Erythroblast (primary cell): ENCODE measurements around the gene NHLRC4.

Source experiments
- GATA1 ChIP-seq: IDR thresholded peaks from 2 replicates; pipeline ENCODE4 v1.6.1; 2011; ENCODE audit warnings: low read depth, mild to moderate bottlenecking, control low read depth, low read length, moderate library complexity
- POLR2A ChIP-seq: IDR thresholded peaks from 2 replicates; pipeline ENCODE4 v1.6.1; 2011; ENCODE audit warnings: mild to moderate bottlenecking, low read length

DNA sequence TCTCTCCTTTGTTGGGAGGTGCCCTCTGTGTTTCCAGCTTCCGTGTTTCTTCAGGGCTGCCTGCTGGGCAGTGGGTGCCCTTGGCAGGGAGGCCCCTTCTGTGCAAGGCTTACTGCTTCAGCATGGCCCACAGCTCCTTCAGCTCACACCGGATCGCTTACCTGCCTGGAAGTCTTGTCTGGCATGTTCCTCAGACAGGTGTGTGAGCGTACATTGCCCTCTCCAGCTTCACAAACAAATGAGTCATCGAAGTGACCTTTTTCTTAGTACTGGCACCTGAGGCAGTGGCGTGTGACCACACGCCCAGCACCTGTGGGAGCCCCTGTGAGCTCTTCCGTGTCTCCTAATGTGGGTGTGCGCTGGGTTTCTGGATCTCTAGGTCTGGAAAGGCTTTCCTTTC is 26.6 kb downstream of the NHLRC4 start:
- TF ChIP-seq POLR2A (no peak), GATA1 (no peak)
